Smooth muscle cell (in vitro differentiated cells): ENCODE measurements around the gene LIMS2. TPM values are rescaled to one million over a fixed set of nuclear protein-coding genes. Genes with fewer than 3 reads are reported as not detected.

Source experiments
- DNase-seq: peaks from one replicate; lab custom pipeline; 2025; ENCODE audit not compliant: unreplicated experiment; lab: John Stamatoyannopoulos, UW
- H2AFZ ChIP-seq: fragments of 200-600 bp; sonication (generic); 2 replicates; pipeline ENCODE4 v1.6.0; 2016; ENCODE audit warnings: antibody characterized with exemption, low read depth, mild to moderate bottlenecking
- H3F3A ChIP-seq: fragments of 200-600 bp; sonication (generic); 2 replicates; pipeline ENCODE4 v1.6.0; 2017; ENCODE audit warnings: antibody characterized with exemption, low read depth
- H3K27ac ChIP-seq: fragments of 200-600 bp; sonication (generic); 2 replicates; pipeline ENCODE4 v1.5.1; 2016; ENCODE audit warnings: low read depth, mild to moderate bottlenecking
- H3K27me3 ChIP-seq: fragments of 200-600 bp; sonication (generic); 2 replicates; pipeline ENCODE4 v1.6.1; 2016; ENCODE audit warnings: low read depth, mild to moderate bottlenecking
- H3K36me3 ChIP-seq: fragments of 200-600 bp; sonication (generic); 2 replicates; pipeline ENCODE4 v1.5.1; 2016; ENCODE audit warnings: low read depth
- H3K4me1 ChIP-seq: fragments of 200-600 bp; sonication (generic); 2 replicates; pipeline ENCODE4 v1.5.1; 2016; ENCODE audit warnings: low read depth
- H3K4me2 ChIP-seq: fragments of 200-600 bp; sonication (generic); 2 replicates; pipeline ENCODE4 v1.6.0; 2016; ENCODE audit warnings: mild to moderate bottlenecking
- H3K4me3 ChIP-seq: fragments of 200-600 bp; sonication (generic); 2 replicates; pipeline ENCODE4 v1.5.1; 2016; ENCODE audit warnings: mild to moderate bottlenecking
- H3K79me2 ChIP-seq: fragments of 200-600 bp; sonication (generic); 2 replicates; pipeline ENCODE4 v1.6.0; 2016; ENCODE audit warnings: low read depth, mild to moderate bottlenecking
- H3K9ac ChIP-seq: fragments of 200-600 bp; sonication (generic); 2 replicates; pipeline ENCODE4 v1.6.0; 2016; ENCODE audit warnings: low read depth
- H3K9me3 ChIP-seq: fragments of 200-600 bp; sonication (generic); replicated peaks from 2 replicates; pipeline ENCODE4 v1.5.1; 2016; ENCODE audit warnings: low read depth
- H4K20me1 ChIP-seq: fragments of 200-600 bp; sonication (generic); 2 replicates; pipeline ENCODE4 v1.6.0; 2016; ENCODE audit warnings: low read depth
- CTCF ChIP-seq: fragments of 200-600 bp; sonication (generic); IDR thresholded peaks from 2 replicates; pipeline ENCODE4 v1.5.1; 2017; ENCODE audit warnings: borderline replicate concordance, mild to moderate bottlenecking, antibody characterized with exemption; ENCODE audit not compliant: insufficient read depth, poor library complexity, severe bottlenecking
- WGBS: methylation state at CpG from one replicate; pipeline ENCODE4 v1.1.7; 2016; ENCODE audit warnings: low lambda C conversion rate; 5-methylcytosine and 5-hydroxymethylcytosine counted together
- polyA plus RNA-seq: library from polyadenylated mRNA; unstranded; fragments of >200 nt; fragmentation: Nextera tagmentation; extraction: Ambion mirVana; gene quantifications from 2 replicates; pipeline ENCODE4 v1.2.1, GENCODE V29; 2016
- total RNA-seq: library from RNA; depleted of rRNA; stranded (reverse); fragments of >200 nt; gene quantifications from 2 replicates; pipeline ENCODE4 v1.2.3, GENCODE V29; 2014

Gene LIMS2
- total and polyA plus RNA-seq, 2 experiments from 2014 or later, result 8.4 to 22.3 TPM

- TF ChIP-seq CTCF, result no peak
- Histone ChIP-seq H3K36me3 (no peaks in the 10 kb centered on the region), H2AFZ (no peak overlapping the region), H3F3A (no peaks in the 10 kb centered on the region), H3K79me2 (no peaks in the 10 kb centered on the region), H3K9me3 (no peaks in the 10 kb centered on the region), H3K4me2 (no peak overlapping the region), H3K27ac (no peak overlapping the region), H3K27me3 (no peaks in the 10 kb centered on the region), H4K20me1 (no peaks in the 10 kb centered on the region), H3K9ac (no peak overlapping the region), H3K4me3 (no peak overlapping the region), H3K4me1 (no peaks in the 10 kb centered on the region)
- 93% methylated on average over 16 of the region's 16 CpGs for WGBS
- no peak for DNase-seq
These were observed 43.8 kb downstream of the LIMS2 start for GRCh38 chr2:127631541-127631996.

- H3K9ac ChIP-seq, result no peak overlapping the region
- no peak overlapping the region for H3K27ac ChIP-seq
- H3K4me2 ChIP-seq, result no peak overlapping the region
- DNase-seq, result no peak
- H3K36me3 ChIP-seq, result no peaks in the 10 kb centered on the region
- no peaks in the 10 kb centered on the region for H3K27me3 ChIP-seq
- H4K20me1 ChIP-seq, result no peaks in the 10 kb centered on the region
- no peaks in the 10 kb centered on the region for H3K79me2 ChIP-seq
- no peak for TF ChIP-seq CTCF
- H3F3A ChIP-seq, result no peaks in the 10 kb centered on the region
- WGBS, result 94% methylated on average over 18 of the region's 25 CpGs
- H3K9me3 ChIP-seq, result no peaks in the 10 kb centered on the region
- no peak overlapping the region for H2AFZ ChIP-seq
- H3K4me3 ChIP-seq, result no peak overlapping the region
- no peaks in the 10 kb centered on the region for H3K4me1 ChIP-seq
These were observed 44.3 kb downstream of the LIMS2 start for GRCh38 chr2:127630864-127631540.

- no peaks in the 10 kb centered on the region for H3K36me3 ChIP-seq
- H3K27ac ChIP-seq, result no peak overlapping the region
- no peaks in the 10 kb centered on the region for H4K20me1 ChIP-seq
- no peak overlapping the region for H3K4me3 ChIP-seq
- no peak for TF ChIP-seq CTCF
- H3K9ac ChIP-seq, result no peak overlapping the region
- no peak overlapping the region for H3K4me2 ChIP-seq
- no peaks in the 10 kb centered on the region for H3K27me3 ChIP-seq
- no peak overlapping the region for H2AFZ ChIP-seq
- no peaks in the 10 kb centered on the region for H3F3A ChIP-seq
- no peaks in the 10 kb centered on the region for H3K4me1 ChIP-seq
- WGBS, result 95% methylated on average over 10 of the region's 10 CpGs
- H3K79me2 ChIP-seq, result no peaks in the 10 kb centered on the region
- no peak for DNase-seq
- no peaks in the 10 kb centered on the region for H3K9me3 ChIP-seq
These were observed 45.0 kb downstream of the LIMS2 start for GRCh38 chr2:127630096-127630863.
